ENCODE measurements around the gene LARP4B.
"Not testable (repeated sequence)": the region's sequence is repeated elsewhere in the genome, so short reads cannot be mapped to it uniquely, and the experiment has no call there.

Gene LARP4B

GRCh38 chr10:958106-958505 is 26.6 kb upstream of the LARP4B start:
- no peak for DNase-seq (ENCODE audit: low read depth)

GRCh38 chr10:955820-956217 is 24.3 kb upstream of the LARP4B start:
- no peak for DNase-seq (ENCODE audit: low read depth)

GRCh38 chr10:955127-955819 is 23.8 kb upstream of the LARP4B start:
- DNase-seq (ENCODE audit: low read depth), result no peak

GRCh38 chr10:954396-954795 is 22.9 kb upstream of the LARP4B start:
- DNase-seq (ENCODE audit: low read depth), result no peak

- DNase-seq (ENCODE audit: low read depth), result no peak
Measured at GRCh38 chr10:953836-954235, 22.3 kb upstream of the LARP4B start.

- no peak for DNase-seq (ENCODE audit: low read depth)
Measured at GRCh38 chr10:949446-949845, 17.9 kb upstream of the LARP4B start.

GRCh38 chr10:948347-948746 is 16.8 kb upstream of the LARP4B start:
- no peak for DNase-seq (ENCODE audit: low read depth)

GRCh38 chr10:947881-948280 is 16.4 kb upstream of the LARP4B start:
- no peak for DNase-seq (ENCODE audit: low read depth)

- no peak for DNase-seq (ENCODE audit: low read depth)
Measured at GRCh38 chr10:947051-947450, 15.5 kb upstream of the LARP4B start.

GRCh38 chr10:945778-946177 is 14.3 kb upstream of the LARP4B start:
- DNase-seq (ENCODE audit: low read depth), result no peak

GRCh38 chr10:944034-944831 is 12.7 kb upstream of the LARP4B start:
- DNase-seq (ENCODE audit: low read depth), result peak; percentile 25

- no peak for DNase-seq (ENCODE audit: low read depth)
Measured at GRCh38 chr10:943334-944033, 12.0 kb upstream of the LARP4B start.

GRCh38 chr10:938941-939678 is 7.6 kb upstream of the LARP4B start:
- DNase-seq (ENCODE audit: low read depth), result no peak

GRCh38 chr10:934746-935406 is 3.4 kb upstream of the LARP4B start:
- DNase-seq (ENCODE audit: low read depth), result no peak

- not testable (repeated sequence) for DNase-seq (ENCODE audit: low read depth)
Measured at GRCh38 chr10:934165-934564, 2.7 kb upstream of the LARP4B start.

GRCh38 chr10:932589-932988 is 1.1 kb upstream of the LARP4B start:
- no peak for DNase-seq (ENCODE audit: low read depth)

GRCh38 chr10:930625-931325 is 730 bp downstream of the LARP4B start:
- DNase-seq (ENCODE audit: low read depth), result peak; percentile 15

- no peak for DNase-seq (ENCODE audit: low read depth)
Measured at GRCh38 chr10:929960-930624, 1.4 kb downstream of the LARP4B start.

- no peak for DNase-seq (ENCODE audit: low read depth)
Measured at GRCh38 chr10:927131-927530, 4.4 kb downstream of the LARP4B start.

GRCh38 chr10:926075-926698 is 5.3 kb downstream of the LARP4B start:
- DNase-seq (ENCODE audit: low read depth), result no peak

Measured in GM04503 (cell line).